Suprapubic skin (tissue), 4 donors: ENCODE results near the gene DNASE2B.

Experiments used
- EP300 ChIP-seq: sonication (generic); formaldehyde crosslinking; IDR thresholded peaks from one replicate; pipeline ENCODE4 v1.6.1; 2017; ENCODE audit warnings: antibody characterized with exemption
- POLR2A ChIP-seq, 2 donors: fragments of 450-650 bp; IDR thresholded peaks; one replicate each; pipeline ENCODE4 v1.6.1; 2017; ENCODE audit warnings: antibody characterized with exemption in 2 of 2, mild to moderate bottlenecking in 2 of 2, moderate library complexity in 2 of 2
- POLR2AphosphoS5 ChIP-seq, 3 donors: sonication (generic); formaldehyde crosslinking; IDR thresholded peaks; one replicate each; pipeline ENCODE4 v1.6.1; 2017; ENCODE audit warnings: antibody characterized with exemption in 3 of 3
- TF ChIP-seq, protein P1 (sequence below), 2 donors: fragments of 200-600 bp in 1 of 2; fragments of 450-650 bp in 1 of 2; sonication (generic) in 1 of 2; IDR thresholded peaks; one replicate each; pipeline ENCODE4 v1.5.1; 2016 to 2019; ENCODE audit warnings: antibody characterized with exemption in 2 of 2, mild to moderate bottlenecking in 1 of 2, moderate library complexity in 1 of 2

DNA sequence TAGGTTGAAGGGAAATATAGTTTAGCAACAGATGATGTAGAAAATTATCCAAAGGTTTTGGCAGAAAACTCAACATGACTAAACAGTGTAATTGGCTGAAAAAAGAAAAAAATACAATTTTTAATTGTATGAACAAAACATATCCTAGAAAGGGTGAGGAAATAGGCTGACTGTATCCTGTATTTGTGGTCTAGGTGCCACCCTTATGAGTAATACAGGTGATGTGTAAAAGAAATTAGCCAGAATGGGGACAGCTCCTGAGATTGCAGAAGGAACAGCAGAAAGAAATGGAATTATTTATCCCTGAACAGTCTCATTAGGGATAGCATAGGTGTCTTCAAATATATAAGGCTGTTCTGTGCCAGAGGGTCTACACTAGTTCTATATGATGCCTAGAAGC, 24.6 kb downstream of the DNASE2B start:
- TF ChIP-seq, protein P1, sequence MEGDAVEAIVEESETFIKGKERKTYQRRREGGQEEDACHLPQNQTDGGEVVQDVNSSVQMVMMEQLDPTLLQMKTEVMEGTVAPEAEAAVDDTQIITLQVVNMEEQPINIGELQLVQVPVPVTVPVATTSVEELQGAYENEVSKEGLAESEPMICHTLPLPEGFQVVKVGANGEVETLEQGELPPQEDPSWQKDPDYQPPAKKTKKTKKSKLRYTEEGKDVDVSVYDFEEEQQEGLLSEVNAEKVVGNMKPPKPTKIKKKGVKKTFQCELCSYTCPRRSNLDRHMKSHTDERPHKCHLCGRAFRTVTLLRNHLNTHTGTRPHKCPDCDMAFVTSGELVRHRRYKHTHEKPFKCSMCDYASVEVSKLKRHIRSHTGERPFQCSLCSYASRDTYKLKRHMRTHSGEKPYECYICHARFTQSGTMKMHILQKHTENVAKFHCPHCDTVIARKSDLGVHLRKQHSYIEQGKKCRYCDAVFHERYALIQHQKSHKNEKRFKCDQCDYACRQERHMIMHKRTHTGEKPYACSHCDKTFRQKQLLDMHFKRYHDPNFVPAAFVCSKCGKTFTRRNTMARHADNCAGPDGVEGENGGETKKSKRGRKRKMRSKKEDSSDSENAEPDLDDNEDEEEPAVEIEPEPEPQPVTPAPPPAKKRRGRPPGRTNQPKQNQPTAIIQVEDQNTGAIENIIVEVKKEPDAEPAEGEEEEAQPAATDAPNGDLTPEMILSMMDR (IDR thresholded peaks at IDR 0.05), result no peak
- TF ChIP-seq EP300, result no peak
- TF ChIP-seq POLR2A (IDR thresholded peaks at IDR 0.05), result no peak
- TF ChIP-seq POLR2AphosphoS5 (IDR thresholded peaks at IDR 0.05), result no peak
